Tibial nerve (tissue), 4 donors: ENCODE data around the gene RBMS3. TPM values are rescaled to one million over a fixed set of nuclear protein-coding genes. Genes with fewer than 3 reads are reported as not detected.
A peak's percentile ranks its signal among the peaks of the same experiment; 100 is the strongest.
"Not testable (repeated sequence)": the region's sequence is repeated elsewhere in the genome, so short reads cannot be mapped to it uniquely, and the experiment has no call there.

ENCODE experiments used
- DNase-seq, 2 donors: peaks; one replicate each; pipeline ENCODE4 v3.0.0-alpha.2; 2019; ENCODE audit warnings: low spot score in 2 of 2
- H3K27ac ChIP-seq, 4 donors: fragments of 200-600 bp; sonication (generic) in 3 of 4; one replicate each; pipeline ENCODE4 v1.5.1; 2017 to 2019; ENCODE audit warnings: mild to moderate bottlenecking in 1 of 4
- H3K27me3 ChIP-seq, 2 donors: fragments of 200-600 bp; sonication (generic) in 1 of 2; one replicate each; pipeline versions ENCODE4 v1.5.1 to v1.6.0; 2017 to 2019
- H3K36me3 ChIP-seq, 3 donors: fragments of 200-600 bp; sonication (generic); one replicate each; pipeline ENCODE4 v1.5.1; 2018 to 2019
- H3K4me1 ChIP-seq, 4 donors: fragments of 200-600 bp; sonication (generic) in 3 of 4; one replicate each; pipeline ENCODE4 v1.5.1; 2017 to 2019
- H3K4me3 ChIP-seq, 4 donors: fragments of 200-600 bp; sonication (generic) in 3 of 4; one replicate each; pipeline ENCODE4 v1.5.1; 2017 to 2019; ENCODE audit warnings: mild to moderate bottlenecking in 1 of 4, moderate library complexity in 1 of 4
- H3K9me3 ChIP-seq, 4 donors: fragments of 200-600 bp; sonication (generic) in 3 of 4; one replicate each; pipeline ENCODE4 v1.5.1; 2017 to 2019
- CTCF ChIP-seq, 5 experiments: fragments of 200-600 bp in 3 of 5; fragments of 450-650 bp in 2 of 5; sonication (generic) in 3 of 5; IDR thresholded peaks; one replicate each; pipeline ENCODE4 v1.5.1; 2016 to 2019; ENCODE audit warnings: antibody characterized with exemption in 5 of 5, mild to moderate bottlenecking in 3 of 5, moderate library complexity in 2 of 5
- EP300 ChIP-seq, 2 donors: sonication (generic); formaldehyde crosslinking; IDR thresholded peaks; one replicate each; pipeline ENCODE4 v1.6.1; 2017; ENCODE audit warnings: antibody characterized with exemption in 2 of 2, mild to moderate bottlenecking in 1 of 2
- POLR2A ChIP-seq, 2 donors: fragments of 450-650 bp; IDR thresholded peaks; one replicate each; pipeline ENCODE4 v1.6.1; 2017; ENCODE audit warnings: antibody characterized with exemption in 2 of 2, mild to moderate bottlenecking in 2 of 2, moderate library complexity in 2 of 2
- WGBS, 2 donors: methylation state at CpG; one replicate each; pipeline ENCODE4 v1.1.5; 2018; 5-methylcytosine and 5-hydroxymethylcytosine counted together
- total RNA-seq, 4 donors: library from RNA; depleted of rRNA; stranded (reverse); fragments of >200 nt; gene quantifications; one replicate each; pipeline ENCODE4 v1.1.0, GENCODE V29; 2016

The RBMS3 gene
- 100 to 1,000 TPM; 157 to 175 (median 161) TPM for total RNA-seq

GRCh38 chr3:29280404-29281093, at the start of gene RBMS3:
Gene RBMS3 (plus strand): TSS chr3:29281071.
- WGBS, 2 donors = 1% methylated on average over 16 of the region's 16 CpGs
- H3K36me3 ChIP-seq = no peaks in the 10 kb centered on the region
- peaks cover 0 to 36% (median 5%) of the 10 kb centered on the region in 4 donors for H3K4me1 ChIP-seq

DNA sequence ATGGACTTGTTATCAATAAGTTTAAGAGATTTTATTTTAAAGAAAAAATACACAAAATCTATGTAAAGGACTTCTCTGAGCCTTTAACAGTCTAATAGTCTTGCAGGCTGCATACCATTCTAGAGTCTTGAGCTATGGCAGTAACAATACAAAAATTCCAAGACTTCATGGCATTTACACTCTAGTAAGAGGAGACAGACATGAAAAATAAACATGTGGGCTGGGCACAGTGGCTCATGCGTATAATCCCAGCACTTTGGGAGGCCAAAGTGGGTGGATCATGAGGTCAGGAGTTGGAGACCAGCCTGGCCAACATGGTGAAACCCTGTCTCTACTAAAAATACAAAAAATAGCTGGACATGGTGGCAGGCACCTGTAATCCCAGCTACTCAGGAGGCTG, 47.7 kb upstream of the RBMS3 start:
- not testable (repeated sequence) for H3K4me1 ChIP-seq, H3K27ac ChIP-seq, H3K27me3 ChIP-seq, H3K4me3 ChIP-seq, DNase-seq, H3K36me3 ChIP-seq, H3K9me3 ChIP-seq
- WGBS, 2 donors = 0 to 23% methylated on average over 1 of the region's 1 CpG

More at GRCh38 chr3:29280404-29281093, at the start of gene RBMS3:
- TF ChIP-seq CTCF (IDR thresholded peaks at IDR 0.05) = peak; percentile 26 to 60 (median 53)
- peak; percentile 69 to 94 for TF ChIP-seq EP300 (IDR thresholded peaks at IDR 0.05)
- TF ChIP-seq POLR2A (IDR thresholded peaks at IDR 0.05) = peak; percentile 20 to 71
- H3K27ac ChIP-seq = peak within 1 kb of the TSS; percentile 68 to 93 (median 86)
- peak within 1 kb of the TSS; percentile 45 to 70 (median 52) for H3K4me3 ChIP-seq
- DNase-seq = peak; percentile 80 to 83
- H3K9me3 ChIP-seq = no peaks in the 10 kb centered on the region
- H3K27me3 ChIP-seq = no peaks in the 10 kb centered on the region

GRCh38 chr3:29236146-29236840, 44.6 kb upstream of the RBMS3 start:
- Histone ChIP-seq H3K4me1 (peaks cover 0 to 3% (median 0%) of the 10 kb centered on the region in 4 donors), H3K9me3 (peaks cover 0 to 7% (median 0%) of the 10 kb centered on the region in 4 donors), H3K36me3 (no peaks in the 10 kb centered on the region), H3K27ac (no peak overlapping the region), H3K27me3 (no peaks in the 10 kb centered on the region), H3K4me3 (no peak overlapping the region)
- TF ChIP-seq POLR2A (IDR thresholded peaks at IDR 0.05) = no peak
- 41 to 65% methylated on average over 3 of the region's 3 CpGs for WGBS, 2 donors
- no peak for DNase-seq

DNA sequence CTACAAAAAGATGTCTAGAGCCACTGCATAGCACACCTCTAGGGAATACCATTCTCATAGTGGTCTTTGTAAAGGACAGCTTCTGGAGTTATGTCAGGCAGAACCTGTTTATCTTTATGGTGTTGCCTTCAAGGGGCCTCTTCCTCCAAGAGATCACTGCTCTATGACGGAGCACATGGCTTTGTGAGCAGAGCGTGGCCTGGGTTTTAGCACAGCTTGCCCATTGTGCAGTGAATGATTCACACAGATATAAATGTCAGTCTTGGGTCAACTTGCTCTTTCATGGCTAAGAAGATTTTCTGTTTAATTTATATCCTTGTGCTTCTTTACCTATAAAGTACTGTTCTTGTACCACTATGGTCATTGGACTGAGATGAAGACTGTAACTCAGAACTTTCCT, 41.5 kb upstream of the RBMS3 start:
- TF ChIP-seq POLR2A (IDR thresholded peaks at IDR 0.05) (no peak), CTCF (IDR thresholded peaks at IDR 0.05) (no peak), EP300 (IDR thresholded peaks at IDR 0.05) (no peak)
- DNase-seq = no peak
- WGBS, 2 donors = 50 to 60% methylated on average over 2 of the region's 2 CpGs

DNA sequence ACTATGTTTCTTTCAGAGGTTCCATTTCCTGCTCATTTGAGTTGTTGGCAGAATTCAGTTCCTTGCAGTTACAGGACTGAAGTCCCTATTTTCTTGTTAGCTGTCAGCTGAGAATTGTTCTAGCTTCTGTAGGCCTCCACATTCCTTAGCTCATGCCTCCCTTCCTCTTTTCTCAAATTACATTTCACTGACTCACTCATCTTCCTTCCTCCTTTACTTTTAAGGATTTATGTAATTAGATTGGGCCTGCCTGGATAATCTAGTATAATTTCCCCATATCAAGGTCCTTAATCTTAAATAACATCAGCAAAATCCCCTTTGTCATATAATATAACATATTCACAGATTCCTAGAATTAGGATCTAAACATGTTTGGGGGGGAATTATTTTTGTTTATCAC, 40.6 kb upstream of the RBMS3 start:
- no peak for DNase-seq
- TF ChIP-seq EP300 (IDR thresholded peaks at IDR 0.05) (peak in 1 of 2 donors; percentile 52), CTCF (IDR thresholded peaks at IDR 0.05) (no peak)
- Histone ChIP-seq H3K27ac (no peak overlapping the region), H3K36me3 (no peaks in the 10 kb centered on the region), H3K4me1 (peaks cover 0 to 3% (median 0%) of the 10 kb centered on the region in 4 donors), H3K9me3 (peaks cover 0 to 8% (median 0%) of the 10 kb centered on the region in 4 donors), H3K27me3 (no peaks in the 10 kb centered on the region), H3K4me3 (no peak overlapping the region)

More for the DNA sequence above, 41.5 kb upstream of the RBMS3 start:
- H3K27ac ChIP-seq = no peak overlapping the region
- no peaks in the 10 kb centered on the region for H3K36me3 ChIP-seq
- no peak overlapping the region for H3K4me3 ChIP-seq
- H3K4me1 ChIP-seq = peaks cover 0 to 3% (median 0%) of the 10 kb centered on the region in 4 donors
- no peaks in the 10 kb centered on the region for H3K27me3 ChIP-seq
- peaks cover 0 to 8% (median 0%) of the 10 kb centered on the region in 4 donors for H3K9me3 ChIP-seq

DNA sequence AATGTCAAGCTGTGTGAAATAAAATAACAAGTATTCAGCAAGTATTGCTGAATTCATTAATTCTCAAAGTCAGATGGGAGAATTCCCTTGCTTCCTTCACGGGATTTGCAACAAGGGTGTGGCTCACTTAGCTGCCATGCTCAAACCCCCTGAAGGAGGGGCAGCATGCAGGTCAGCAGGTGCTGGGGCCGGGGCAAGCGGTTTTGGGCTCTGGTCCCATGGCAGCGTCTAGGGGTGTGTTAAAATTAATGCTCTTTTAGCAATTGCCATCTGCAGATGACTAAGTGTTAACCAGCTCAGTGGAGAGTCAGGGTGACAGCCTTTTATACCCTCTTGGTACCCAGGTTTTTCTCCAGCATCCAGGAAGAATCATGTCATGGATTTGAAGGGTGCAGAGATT, 40.0 kb upstream of the RBMS3 start:
- Histone ChIP-seq H3K9me3 (peaks cover 0 to 8% (median 0%) of the 10 kb centered on the region in 4 donors), H3K27me3 (no peaks in the 10 kb centered on the region), H3K4me1 (peaks cover 0 to 3% (median 0%) of the 10 kb centered on the region in 4 donors), H3K27ac (no peak overlapping the region), H3K36me3 (no peaks in the 10 kb centered on the region), H3K4me3 (no peak overlapping the region)
- 94 to 97% methylated on average over 4 of the region's 4 CpGs for WGBS, 2 donors
- TF ChIP-seq EP300 (IDR thresholded peaks at IDR 0.05) (no peak), POLR2A (IDR thresholded peaks at IDR 0.05) (no peak), CTCF (IDR thresholded peaks at IDR 0.05) (no peak)
- no peak for DNase-seq
